Mucosa of stomach (tissue), 1 donor: Measurements from ENCODE around the gene KCNG2.

ENCODE experiments used
- H3K27me3 ChIP-seq: one replicate; pipeline ENCODE4 v1.7.0; 2013; ENCODE audit warnings: mild to moderate bottlenecking, low read length; ENCODE audit not compliant: control insufficient read depth, insufficient read depth
- H3K36me3 ChIP-seq: one replicate; pipeline ENCODE4 v1.7.0; 2013; ENCODE audit warnings: low read length; ENCODE audit not compliant: control insufficient read depth, insufficient read depth
- H3K4me1 ChIP-seq: one replicate; pipeline ENCODE4 v1.7.0; 2013; ENCODE audit warnings: mild to moderate bottlenecking, low read length; ENCODE audit not compliant: control insufficient read depth, insufficient read depth
- H3K4me3 ChIP-seq: one replicate; pipeline ENCODE4 v1.7.0; 2013; ENCODE audit warnings: low read length
- H3K9ac ChIP-seq: one replicate; pipeline ENCODE4 v1.7.0; 2013; ENCODE audit warnings: mild to moderate bottlenecking, low read length, moderate library complexity
- H3K9me3 ChIP-seq: one replicate; pipeline ENCODE4 v1.7.0; 2013; ENCODE audit warnings: mild to moderate bottlenecking, low read length, moderate library complexity; ENCODE audit not compliant: control insufficient read depth
- donor health status: Pancreatic carcinoma.

Gene KCNG2

GRCh38 chr18:79914614-79915160, 116.9 kb downstream of the KCNG2 start:
- H3K36me3 ChIP-seq = no peaks in the 10 kb centered on the region
- no peaks in the 10 kb centered on the region for H3K27me3 ChIP-seq

GRCh38 chr18:79915161-79916127, 117.7 kb downstream of the KCNG2 start:
- no peaks in the 10 kb centered on the region for H3K27me3 ChIP-seq
- H3K4me1 ChIP-seq = no peaks in the 10 kb centered on the region
- no peak overlapping the region for H3K9ac ChIP-seq
- H3K4me3 ChIP-seq = no peak overlapping the region
- H3K36me3 ChIP-seq = no peaks in the 10 kb centered on the region
- H3K9me3 ChIP-seq = no peaks in the 10 kb centered on the region

More at GRCh38 chr18:79914614-79915160, 116.9 kb downstream of the KCNG2 start:
- Histone ChIP-seq H3K9me3 (no peaks in the 10 kb centered on the region), H3K9ac (no peak overlapping the region), H3K4me1 (no peaks in the 10 kb centered on the region), H3K4me3 (no peak overlapping the region)

GRCh38 chr18:79916128-79916494, 118.4 kb downstream of the KCNG2 start:
- H3K9me3 ChIP-seq = no peaks in the 10 kb centered on the region
- H3K4me3 ChIP-seq = no peak overlapping the region
- H3K27me3 ChIP-seq = no peaks in the 10 kb centered on the region
- no peaks in the 10 kb centered on the region for H3K4me1 ChIP-seq
- no peaks in the 10 kb centered on the region for H3K36me3 ChIP-seq
- H3K9ac ChIP-seq = no peak overlapping the region

- H3K27me3 ChIP-seq = no peaks in the 10 kb centered on the region
- H3K4me3 ChIP-seq = no peak overlapping the region
- no peaks in the 10 kb centered on the region for H3K9me3 ChIP-seq
- no peaks in the 10 kb centered on the region for H3K4me1 ChIP-seq
- H3K9ac ChIP-seq = no peak overlapping the region
- no peaks in the 10 kb centered on the region for H3K36me3 ChIP-seq
Observed at GRCh38 chr18:79916546-79917168, 118.9 kb downstream of the KCNG2 start.

- Histone ChIP-seq H3K4me1 (no peaks in the 10 kb centered on the region), H3K9me3 (no peaks in the 10 kb centered on the region), H3K9ac (no peak overlapping the region), H3K36me3 (no peaks in the 10 kb centered on the region), H3K27me3 (no peaks in the 10 kb centered on the region), H3K4me3 (no peak overlapping the region)
Observed at GRCh38 chr18:79917169-79917852, 119.6 kb downstream of the KCNG2 start.

GRCh38 chr18:79917853-79918614, 120.3 kb downstream of the KCNG2 start:
- Histone ChIP-seq H3K9me3 (no peaks in the 10 kb centered on the region), H3K4me1 (no peaks in the 10 kb centered on the region), H3K27me3 (no peaks in the 10 kb centered on the region), H3K9ac (no peak overlapping the region), H3K36me3 (no peaks in the 10 kb centered on the region), H3K4me3 (no peak overlapping the region)

- Histone ChIP-seq H3K27me3 (no peaks in the 10 kb centered on the region), H3K36me3 (no peaks in the 10 kb centered on the region), H3K9ac (no peak overlapping the region), H3K9me3 (no peaks in the 10 kb centered on the region), H3K4me1 (no peaks in the 10 kb centered on the region), H3K4me3 (no peak overlapping the region)
Observed at GRCh38 chr18:79918615-79919011, 120.9 kb downstream of the KCNG2 start.

- H3K36me3 ChIP-seq = no peaks in the 10 kb centered on the region
- H3K27me3 ChIP-seq = no peaks in the 10 kb centered on the region
- H3K9me3 ChIP-seq = no peaks in the 10 kb centered on the region
- H3K4me3 ChIP-seq = no peak overlapping the region
- no peak overlapping the region for H3K9ac ChIP-seq
- no peaks in the 10 kb centered on the region for H3K4me1 ChIP-seq
Observed at GRCh38 chr18:79919089-79919488, 121.4 kb downstream of the KCNG2 start.

- H3K9me3 ChIP-seq = no peaks in the 10 kb centered on the region
- H3K4me3 ChIP-seq = no peak overlapping the region
- no peaks in the 10 kb centered on the region for H3K4me1 ChIP-seq
- no peaks in the 10 kb centered on the region for H3K27me3 ChIP-seq
- no peaks in the 10 kb centered on the region for H3K36me3 ChIP-seq
- no peak overlapping the region for H3K9ac ChIP-seq
Observed at GRCh38 chr18:79921984-79922965, 124.5 kb downstream of the KCNG2 start.

- Histone ChIP-seq H3K9ac (no peak overlapping the region), H3K27me3 (no peaks in the 10 kb centered on the region), H3K4me3 (no peak overlapping the region), H3K36me3 (peaks cover 2% of the 10 kb centered on the region), H3K9me3 (no peaks in the 10 kb centered on the region), H3K4me1 (no peaks in the 10 kb centered on the region)
Observed at GRCh38 chr18:79922971-79923411, 125.3 kb downstream of the KCNG2 start.
